Prostate gland (tissue), 2 donors: ENCODE results near the gene NUPR1.

Source experiments
- CTCF ChIP-seq, 4 experiments: fragments of 200-600 bp in 2 of 4; fragments of 450-650 bp in 2 of 4; sonication (generic) in 2 of 4; IDR thresholded peaks; 1 replicate in 3 of 4; 2 replicates in 1 of 4; pipeline ENCODE4 v1.5.1; 2016 to 2019; ENCODE audit warnings: antibody characterized with exemption in 4 of 4, mild to moderate bottlenecking in 2 of 4, moderate library complexity in 2 of 4
- POLR2A ChIP-seq: fragments of 450-650 bp; IDR thresholded peaks from one replicate; pipeline ENCODE4 v1.6.1; 2016; ENCODE audit warnings: antibody characterized with exemption, mild to moderate bottlenecking
- POLR2AphosphoS5 ChIP-seq: sonication (generic); formaldehyde crosslinking; IDR thresholded peaks from one replicate; pipeline ENCODE4 v1.6.1; 2017; ENCODE audit warnings: antibody characterized with exemption

GRCh38 chr16:28529124-28529523 is 9.7 kb downstream of the NUPR1 start:
- TF ChIP-seq CTCF (IDR thresholded peaks at IDR 0.05) (no peak), POLR2A (no peak), POLR2AphosphoS5 (no peak)
